ENCODE data around the gene C1QTNF6.
A peak's percentile ranks its signal among the peaks of the same experiment; 100 is the strongest.

Gene C1QTNF6

GRCh38 chr22:37173709-37174108 is 14.3 kb downstream of the C1QTNF6 start:
- DNase-seq = peak; percentile 43

DNA sequence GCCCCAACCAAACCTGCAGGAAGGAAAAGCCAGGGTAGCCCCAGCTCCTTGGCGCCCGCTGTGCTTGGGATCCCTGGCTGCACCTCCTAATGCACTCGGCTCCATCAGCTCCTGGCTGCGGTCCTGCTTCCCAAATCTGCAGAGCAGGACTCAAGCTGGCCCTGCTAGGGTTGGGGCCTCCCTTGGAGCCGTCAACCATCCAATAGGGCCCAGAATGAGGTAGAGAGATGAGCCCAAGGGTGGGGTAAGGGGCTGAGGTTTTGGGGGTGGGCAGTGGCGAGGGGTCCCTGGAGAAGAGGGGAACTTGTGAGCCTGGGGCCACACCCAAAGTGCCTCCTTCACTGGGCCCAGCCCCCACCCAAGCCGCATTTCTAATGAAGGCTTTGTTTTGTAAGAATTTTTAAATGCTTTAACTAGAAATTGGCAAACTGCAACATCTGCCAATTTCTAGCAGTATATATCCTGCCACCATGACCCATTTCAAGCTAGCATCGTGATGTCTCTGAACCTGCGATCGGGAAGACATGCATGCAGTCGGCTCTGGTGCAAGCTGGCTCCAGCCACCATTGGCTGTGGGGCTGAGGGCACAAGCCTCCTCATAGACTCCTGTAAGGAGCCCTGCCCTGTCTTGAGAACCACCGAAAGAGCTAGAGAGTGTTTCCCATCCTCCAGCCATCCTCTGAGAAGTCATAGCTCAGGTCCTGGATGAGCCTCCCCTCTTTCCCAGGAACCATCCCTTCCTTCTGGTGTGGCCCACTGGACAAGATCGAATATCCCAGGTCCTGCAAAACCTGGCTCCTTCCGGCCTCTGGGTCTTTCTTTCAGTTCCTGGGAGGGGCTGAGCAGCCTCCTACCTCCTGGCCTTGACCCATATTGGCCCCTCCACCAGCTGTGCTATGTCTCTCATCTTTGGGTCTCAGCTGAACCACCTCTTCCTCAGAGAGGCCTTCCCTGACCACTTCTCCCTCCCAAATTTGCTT is 15.5 kb downstream of the C1QTNF6 start:
- peak; percentile 42 for DNase-seq

DNA sequence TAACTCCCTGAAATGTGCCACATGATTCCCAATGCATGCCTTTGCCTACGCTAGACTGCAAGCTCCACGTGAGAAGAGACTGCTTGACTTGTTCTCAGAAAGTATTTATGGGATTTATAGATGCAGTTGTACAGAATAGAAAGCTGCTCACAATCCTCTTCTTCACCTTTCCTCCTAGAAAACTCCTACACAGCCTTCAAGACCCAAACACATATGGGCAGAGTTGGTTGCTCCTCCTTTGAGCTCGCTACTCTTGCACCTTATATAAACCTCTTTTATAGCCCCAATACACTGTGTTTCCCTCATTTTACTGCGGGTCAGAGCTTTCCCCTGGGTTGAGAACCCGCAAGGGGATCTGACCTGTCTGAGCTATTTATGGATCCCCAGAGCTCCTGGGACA is 16.4 kb downstream of the C1QTNF6 start:
- peak; percentile 35 for DNase-seq

DNA sequence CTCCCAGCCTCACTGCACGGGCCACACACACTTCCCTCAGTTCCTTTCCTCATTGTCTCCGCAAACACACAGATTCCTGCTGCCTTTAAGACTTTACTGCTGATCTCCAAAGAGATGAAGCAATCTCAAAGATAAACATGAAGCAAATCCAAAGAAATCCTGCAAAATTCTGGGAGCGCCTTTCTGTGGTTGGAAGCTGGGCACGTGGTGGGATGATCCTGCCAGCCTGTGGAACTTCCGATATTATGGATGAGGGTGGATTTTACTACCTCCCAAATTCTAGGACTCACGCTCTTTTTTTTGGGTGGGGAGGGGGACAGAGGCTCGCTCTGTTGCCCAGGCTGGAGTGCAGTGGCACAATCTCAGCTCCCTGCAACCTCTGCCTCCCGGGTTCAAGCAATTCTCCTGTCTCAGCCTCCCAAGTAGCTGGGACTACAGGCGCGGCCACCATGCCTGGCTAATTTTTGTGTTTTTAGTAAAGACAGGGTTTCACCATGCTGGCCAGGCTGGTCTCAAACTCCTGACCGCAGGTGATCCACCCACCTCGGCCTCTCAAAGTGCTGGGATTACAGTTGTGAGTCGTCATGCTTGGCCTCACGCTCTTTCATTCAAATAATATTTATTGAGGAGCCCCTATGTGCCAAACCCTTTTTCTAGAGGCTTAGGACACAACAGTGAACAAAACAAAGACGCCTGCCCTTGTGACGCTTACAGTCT is 17.2 kb downstream of the C1QTNF6 start:
- DNase-seq = peak; percentile 6

GRCh38 chr22:37169947-37170688 is 17.9 kb downstream of the C1QTNF6 start:
- DNase-seq = peak; percentile 44

GRCh38 chr22:37169406-37169805 is 18.6 kb downstream of the C1QTNF6 start:
- peak; percentile 23 for DNase-seq

- peak; percentile 24 for DNase-seq
Measured at GRCh38 chr22:37167981-37168647, 19.9 kb downstream of the C1QTNF6 start.

DNA sequence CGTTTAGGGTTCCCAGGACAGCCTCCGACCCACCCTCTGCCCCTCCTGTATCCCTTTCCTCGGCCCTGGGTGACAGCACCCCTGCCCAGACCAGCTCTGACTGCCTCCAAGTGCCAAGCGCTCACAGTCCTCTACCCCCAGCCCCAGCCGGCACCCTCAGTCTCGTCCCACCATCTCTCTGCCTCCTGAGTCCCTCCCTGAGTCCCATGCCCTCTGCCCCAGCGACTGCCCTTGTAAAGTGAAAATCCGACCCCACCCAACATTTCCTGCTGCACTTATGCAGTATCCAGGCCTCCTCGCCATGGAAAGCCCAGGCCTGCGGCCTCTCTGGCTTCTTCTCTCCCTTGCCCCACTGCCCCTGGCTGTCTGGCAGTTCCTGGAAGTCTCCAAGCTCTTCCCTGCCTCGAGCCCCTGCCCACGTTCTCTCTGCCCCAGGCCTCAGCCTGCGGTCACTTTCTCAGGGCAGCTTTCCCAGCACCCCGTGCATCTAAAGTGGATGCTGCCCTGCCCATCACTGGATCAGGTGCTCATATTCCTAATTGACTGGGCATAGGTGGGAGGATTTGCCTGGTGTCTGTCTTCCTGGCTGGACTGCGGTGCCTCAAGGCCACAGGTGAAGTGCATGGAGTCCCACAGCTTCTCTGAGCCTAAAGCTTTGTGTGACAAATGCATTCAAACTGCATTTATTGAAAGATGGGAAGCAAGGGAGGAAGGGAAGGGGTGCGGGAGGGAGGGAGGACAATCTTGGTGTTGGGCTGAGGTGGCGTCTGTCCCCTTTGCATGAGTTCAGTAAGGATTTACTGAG is 20.7 kb downstream of the C1QTNF6 start:
- DNase-seq = peak; percentile 43

- peak; percentile 87 for DNase-seq
Measured at GRCh38 chr22:37166675-37167066, 21.4 kb downstream of the C1QTNF6 start.

GRCh38 chr22:37165940-37166674 is 21.9 kb downstream of the C1QTNF6 start:
- DNase-seq = no peak

GRCh38 chr22:37165066-37165465 is 23.0 kb downstream of the C1QTNF6 start:
- no peak for DNase-seq

GRCh38 chr22:37164505-37164887 is 23.6 kb downstream of the C1QTNF6 start:
- DNase-seq = no peak

DNA sequence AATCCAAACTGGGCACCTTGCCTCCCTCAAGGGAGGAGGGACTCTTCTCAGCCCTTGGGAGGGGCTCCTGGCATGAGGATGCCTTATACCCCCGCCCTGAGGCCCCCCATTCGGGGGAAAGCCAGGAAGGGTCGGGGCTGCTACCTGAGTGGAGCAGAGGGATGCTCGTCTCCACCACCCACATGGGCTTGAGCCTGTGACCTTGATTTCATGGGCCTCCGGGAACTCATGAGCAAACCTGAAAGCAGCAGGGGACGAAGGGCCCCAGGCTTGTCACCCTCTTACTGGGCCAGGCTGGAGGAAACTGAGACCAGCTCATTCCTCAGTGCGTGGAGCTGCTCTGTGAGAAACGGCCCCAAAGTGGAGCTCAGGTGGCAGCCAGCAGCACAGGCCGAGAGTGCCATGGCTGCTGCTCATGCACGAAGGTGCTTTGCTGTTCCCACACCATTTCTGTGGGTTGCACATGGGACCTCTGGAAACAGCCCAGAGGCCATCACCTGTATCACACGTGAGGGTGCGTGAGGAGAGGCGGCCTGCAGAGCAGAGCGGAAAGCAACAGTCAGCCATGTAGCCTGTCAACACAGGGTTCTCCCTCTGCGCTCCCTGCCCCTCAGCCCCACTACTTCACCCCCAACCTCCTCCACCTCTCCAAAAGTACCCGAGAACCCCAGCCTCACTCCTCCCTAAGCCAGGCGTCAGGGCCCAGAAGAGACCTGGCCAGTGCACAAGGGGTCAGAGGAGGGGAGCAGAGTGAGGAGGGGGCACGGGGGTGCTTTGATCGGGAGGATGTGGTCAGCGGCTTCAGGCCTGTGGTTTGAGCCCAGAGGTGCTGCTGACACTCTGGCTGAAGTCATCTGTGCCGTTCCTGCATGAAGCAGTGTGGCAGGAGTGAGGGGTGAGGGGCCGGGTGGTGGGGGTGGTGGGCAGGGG is 24.2 kb downstream of the C1QTNF6 start:
- no peak for DNase-seq

- no peak for DNase-seq
Measured at GRCh38 chr22:37163096-37163489, 25.0 kb downstream of the C1QTNF6 start.

DNA sequence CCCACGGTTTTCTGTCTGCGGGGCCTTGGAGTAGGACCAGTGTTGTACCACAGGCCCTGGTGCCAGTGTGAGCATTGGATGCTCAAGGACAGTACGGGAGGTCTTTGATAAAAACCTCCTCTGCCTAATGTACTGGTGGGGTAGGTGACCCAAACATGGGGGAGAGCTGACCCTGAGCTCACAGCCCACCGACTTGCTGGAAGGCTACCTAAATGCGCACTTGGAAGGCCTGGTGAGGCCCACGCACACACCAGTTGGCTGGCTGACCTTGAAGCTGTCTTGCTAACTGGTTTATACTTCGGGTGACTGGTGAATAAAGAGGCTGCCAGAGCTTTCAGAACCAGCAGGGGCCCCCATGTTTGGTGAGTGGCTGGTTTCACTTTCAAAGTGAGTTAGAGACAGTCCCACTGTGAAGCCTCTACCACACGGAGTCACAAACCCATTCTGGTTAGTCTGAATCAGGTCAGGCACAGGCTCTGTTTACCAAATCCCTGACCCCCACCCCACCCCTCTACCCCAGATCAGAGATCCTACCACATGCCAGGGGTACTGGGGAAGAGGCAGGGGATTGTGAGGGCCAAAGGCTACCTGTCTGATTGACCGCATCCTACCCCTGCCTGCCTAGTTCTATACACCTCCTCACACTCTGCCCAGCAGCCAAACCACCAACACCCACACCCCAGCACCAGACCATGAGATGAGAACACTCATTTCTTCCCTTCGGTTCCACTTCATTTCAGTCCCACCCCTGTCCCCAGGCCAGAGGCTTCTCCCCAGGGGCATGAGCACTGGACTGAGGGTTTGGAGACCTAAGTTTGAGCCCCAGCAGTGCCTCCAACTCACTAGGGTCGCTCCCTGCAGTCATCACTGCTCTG is 25.6 kb downstream of the C1QTNF6 start:
- no peak for DNase-seq

- DNase-seq = no peak
Measured at GRCh38 chr22:37161443-37161842, 26.6 kb downstream of the C1QTNF6 start.

- DNase-seq = no peak
Measured at GRCh38 chr22:37160027-37160426, 28.0 kb downstream of the C1QTNF6 start.

DNA sequence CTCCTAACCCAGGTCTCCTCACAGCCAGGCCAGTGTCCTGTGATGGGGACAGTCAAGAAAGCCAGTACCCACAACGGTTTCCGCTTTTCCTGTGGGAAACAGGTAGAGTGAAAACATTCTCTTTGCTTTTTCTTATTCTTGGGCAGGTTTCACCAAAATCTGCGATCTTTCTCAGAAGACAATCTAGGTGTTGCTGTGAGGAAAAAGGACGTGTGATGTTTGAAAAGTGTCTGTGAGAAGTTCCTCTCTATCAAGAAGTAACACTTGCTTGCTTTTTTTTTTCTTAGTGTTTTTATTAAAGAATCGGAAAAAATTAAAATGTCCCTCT is 29.1 kb downstream of the C1QTNF6 start:
- no peak for DNase-seq
